Thoracic aorta (tissue), 2 donors: ENCODE results near the gene PRKCB. TPM values are rescaled to one million over a fixed set of nuclear protein-coding genes. Genes with fewer than 3 reads are reported as not detected.

Experiments
- ATAC-seq: fragments of 150-250 bp; one replicate; pipeline ENCODE4 v1.8.0; 2017; ENCODE audit warnings: low read depth; ENCODE audit not compliant: insufficient number of reproducible peaks, low FRiP score
- DNase-seq: peaks from one replicate; pipeline ENCODE4 v3.0.0-alpha.2; 2020; ENCODE audit warnings: low spot score
- H3K27ac ChIP-seq, 2 donors: fragments of 200-600 bp; sonication (generic); 1 replicate in 1 of 2; 2 replicates in 1 of 2; pipeline ENCODE4 v1.5.1; 2016; ENCODE audit warnings: mild to moderate bottlenecking in 2 of 2, moderate library complexity in 2 of 2
- H3K27me3 ChIP-seq: fragments of 200-600 bp; sonication (generic); replicated peaks from 2 replicates; pipeline ENCODE4 v1.6.0; 2016; ENCODE audit warnings: mild to moderate bottlenecking; ENCODE audit not compliant: insufficient read depth
- H3K36me3 ChIP-seq: fragments of 200-600 bp; sonication (generic); one replicate; pipeline ENCODE4 v1.5.1; 2016
- H3K4me1 ChIP-seq, 2 donors: fragments of 200-600 bp; sonication (generic); 1 replicate in 1 of 2; 2 replicates in 1 of 2; pipeline versions ENCODE4 v1.5.1 to v1.6.0; 2016; ENCODE audit warnings: low read depth in 2 of 2, mild to moderate bottlenecking in 1 of 2; ENCODE audit not compliant: control insufficient read depth in 1 of 2
- H3K4me3 ChIP-seq: fragments of 200-600 bp; sonication (generic); 2 replicates; pipeline ENCODE4 v1.5.1; 2016; ENCODE audit warnings: mild to moderate bottlenecking
- H3K9me3 ChIP-seq: fragments of 200-600 bp; sonication (generic); 2 replicates; pipeline ENCODE4 v1.5.1; 2016
- CTCF ChIP-seq: fragments of 200-600 bp; sonication (generic); IDR thresholded peaks from one replicate; pipeline ENCODE4 v1.5.1; 2019; ENCODE audit warnings: antibody characterized with exemption
- total RNA-seq, 2 donors: library from RNA; depleted of rRNA; stranded (reverse); fragments of >200 nt; gene quantifications; one replicate each; pipeline versions ENCODE4 v1.1.0 to v1.2.3, GENCODE V29; 2016

PRKCB gene
- total RNA-seq, 2 donors from 2014 or later: 3.4 to 7.5 TPM

GRCh38 chr16:24129412-24129918 is 293.7 kb downstream of the PRKCB start:
- DNase-seq (no peak), ATAC-seq (no peak)
- no peaks in the 10 kb centered on the region for H3K9me3 ChIP-seq
- no peak for TF ChIP-seq CTCF
- H3K4me1 ChIP-seq: no peaks in the 10 kb centered on the region
- H3K36me3 ChIP-seq: no peaks in the 10 kb centered on the region
- no peaks in the 10 kb centered on the region for H3K27me3 ChIP-seq
- no peak overlapping the region for H3K27ac ChIP-seq
- no peak overlapping the region for H3K4me3 ChIP-seq

GRCh38 chr16:24130494-24131085 is 294.8 kb downstream of the PRKCB start:
- H3K36me3 ChIP-seq: no peaks in the 10 kb centered on the region
- DNase-seq (no peak), ATAC-seq (no peak)
- H3K4me1 ChIP-seq: no peaks in the 10 kb centered on the region
- no peaks in the 10 kb centered on the region for H3K27me3 ChIP-seq
- no peak for TF ChIP-seq CTCF
- no peak overlapping the region for H3K4me3 ChIP-seq
- no peak overlapping the region for H3K27ac ChIP-seq
- H3K9me3 ChIP-seq: no peaks in the 10 kb centered on the region

- DNase-seq: no peak
- Histone ChIP-seq H3K9me3 (no peaks in the 10 kb centered on the region), H3K4me3 (no peak overlapping the region), H3K27me3 (no peaks in the 10 kb centered on the region), H3K27ac (no peak overlapping the region), H3K4me1 (no peaks in the 10 kb centered on the region), H3K36me3 (no peaks in the 10 kb centered on the region)
- ATAC-seq: no peak
- no peak for TF ChIP-seq CTCF
Measured at GRCh38 chr16:24131294-24131693, 295.5 kb downstream of the PRKCB start.

- Histone ChIP-seq H3K27me3 (no peaks in the 10 kb centered on the region), H3K27ac (no peak overlapping the region), H3K9me3 (no peaks in the 10 kb centered on the region), H3K4me1 (no peaks in the 10 kb centered on the region), H3K4me3 (no peak overlapping the region), H3K36me3 (no peaks in the 10 kb centered on the region)
- ATAC-seq (no peak), DNase-seq (no peak)
- TF ChIP-seq CTCF: no peak
Measured at GRCh38 chr16:24132048-24132796, 296.4 kb downstream of the PRKCB start.

GRCh38 chr16:24132797-24133155 is 297.0 kb downstream of the PRKCB start:
- ATAC-seq (no peak), DNase-seq (no peak)
- Histone ChIP-seq H3K36me3 (no peaks in the 10 kb centered on the region), H3K27ac (no peak overlapping the region), H3K4me1 (no peaks in the 10 kb centered on the region), H3K4me3 (no peak overlapping the region), H3K27me3 (no peaks in the 10 kb centered on the region), H3K9me3 (no peaks in the 10 kb centered on the region)
- TF ChIP-seq CTCF: no peak
